Panc1 (cell line): ENCODE results near the gene MAPK8IP3. TPM values are rescaled to one million over a fixed set of nuclear protein-coding genes. Genes with fewer than 3 reads are reported as not detected.

Experiments
- ATAC-seq: fragments of 200-7000 bp; cut with Tn5 transposase; 2 replicates; pipeline ENCODE4 v1.9.1; 2020; ENCODE audit warnings: mild to moderate bottlenecking, moderate library complexity
- BruUV-seq: library from RNA; stranded (reverse); fragments of 400-500 nt; replicated peaks from 2 replicates; lab custom pipeline; 2021; lab: Mats Ljungman, UMichigan
- CTCF ChIA-PET: fragments of 300-600 bp; sonication (Branson Sonifier 250); formaldehyde crosslinking; loops from one replicate; lab custom pipeline; 2022; ENCODE audit warnings: antibody characterized with exemption; lab: Charles Lee
- POLR2A ChIA-PET: fragments of 300-600 bp; sonication (Branson Sonifier 250); formaldehyde crosslinking; loops from one replicate; lab custom pipeline; 2022; ENCODE audit warnings: antibody characterized with exemption; lab: Charles Lee
- DNase-seq: peaks from one replicate; pipeline ENCODE4 v3.0.0-alpha.2; 2010; ENCODE audit warnings: low read depth, low spot score
- H3K27ac ChIP-seq: 2 replicates; pipeline ENCODE4 v1.5.1; 2011; ENCODE audit warnings: mild to moderate bottlenecking, low read length, inconsistent platforms
- H3K27me3 ChIP-seq: fragments of 200-500 bp; sonication (Bioruptor generic); 2 replicates; pipeline ENCODE4 v1.6.0; 2014; ENCODE audit warnings: low read length, inconsistent platforms; ENCODE audit not compliant: control insufficient read depth, insufficient read depth
- H3K36me3 ChIP-seq: fragments of 200-500 bp; sonication (Bioruptor generic); 2 replicates; pipeline ENCODE4 v1.5.1; 2014; ENCODE audit warnings: inconsistent platforms, mild to moderate bottlenecking, low read length, moderate library complexity; ENCODE audit not compliant: control insufficient read depth, insufficient read depth
- H3K4me1 ChIP-seq: 2 replicates; pipeline ENCODE4 v1.5.1; 2011; ENCODE audit warnings: inconsistent platforms, mild to moderate bottlenecking, low read length, moderate library complexity; ENCODE audit not compliant: control insufficient read depth, insufficient read depth
- H3K4me3 ChIP-seq, 2 experiments: 2 replicates each; pipeline ENCODE4 v1.5.1; 2011 to 2012; ENCODE audit warnings: low read depth in 2 of 2, low read length in 2 of 2, mild to moderate bottlenecking in 2 of 2, inconsistent platforms in 1 of 2, moderate library complexity in 1 of 2
- H3K9me3 ChIP-seq: fragments of 200-500 bp; sonication (Bioruptor generic); 2 replicates; pipeline ENCODE4 v1.5.1; 2014; ENCODE audit warnings: low read depth, mild to moderate bottlenecking, inconsistent platforms, low read length, moderate library complexity; ENCODE audit not compliant: control insufficient read depth, insufficient read depth
- CTCF ChIP-seq: fragments of 450-650 bp; IDR thresholded peaks from 2 replicates; pipeline ENCODE4 v1.5.1; 2017; ENCODE audit warnings: mild to moderate bottlenecking
- POLR2AphosphoS5 ChIP-seq: IDR thresholded peaks from 2 replicates; pipeline ENCODE4 v1.6.1; 2012; ENCODE audit warnings: mild to moderate bottlenecking, low read depth, low read length, moderate library complexity
- REST ChIP-seq, 2 experiments: IDR thresholded peaks; 2 replicates each; pipeline ENCODE4 v1.6.1; 2011 to 2012; ENCODE audit warnings: low read depth in 2 of 2, control low read depth in 1 of 2, low read length in 1 of 2, mild to moderate bottlenecking in 1 of 2, moderate library complexity in 1 of 2; ENCODE audit not compliant: insufficient read depth in 1 of 2
- SIN3A ChIP-seq: IDR thresholded peaks from 2 replicates; pipeline ENCODE4 v1.6.1; 2012; ENCODE audit warnings: low read depth, mild to moderate bottlenecking, low read length, moderate library complexity, borderline replicate concordance; ENCODE audit not compliant: insufficient read depth
- TCF7L2 ChIP-seq: IDR thresholded peaks from 2 replicates; pipeline ENCODE4 v1.6.1; 2011; ENCODE audit warnings: mild to moderate bottlenecking, low read depth, low read length, inconsistent platforms
- in situ Hi-C: cut with HindIII; loops from 2 replicates; pipeline ENCODE4 v1.10.0; 2016; ENCODE audit warnings: low sequenced_read_pairs, low pct_unique_long_range_greater_than_20kb
- intact Hi-C: fragments of 100-400 bp; cut with micrococcal nuclease; formaldehyde crosslinking; loops from one replicate; pipeline ENCODE4 v1.10.0; 2022; ENCODE audit not compliant: unreplicated experiment
- total RNA-seq: library from RNA; stranded (reverse); gene quantifications from one replicate; pipeline ENCODE4 v1.2.1, GENCODE V29; 2021; ENCODE audit not compliant: unreplicated experiment

Gene MAPK8IP3
- total RNA-seq, 1 experiment from 2014 or later = 108 TPM

GRCh38 chr16:1817276-1817589 is 111.2 kb downstream of the MAPK8IP3 start:
- peaks cover 5% of the 10 kb centered on the region; the same call in 1 of the 2 replicates for H3K4me1 ChIP-seq
- no peak for TF ChIP-seq POLR2AphosphoS5
- no peak for TF ChIP-seq CTCF
- no peak for TF ChIP-seq REST (IDR thresholded peaks at IDR 0.05; ENCODE audit: insufficient read depth in 1 of 2, low read depth in 2 of 2, low read length in 1 of 2)
- TF ChIP-seq SIN3A = no peak
- no peak for TF ChIP-seq TCF7L2
- ChIA-PET POLR2A (no interaction called here), CTCF (no interaction called here)
- H3K4me3 ChIP-seq = no peak overlapping the region
- in situ Hi-C loops = no loop called here
- intact Hi-C loops = no loop called here
- ATAC-seq (no peak), DNase-seq (no peak)
- H3K27ac ChIP-seq = no peak overlapping the region
- H3K36me3 ChIP-seq = no peaks in the 10 kb centered on the region
- BruUV-seq = no TSS peak
- H3K27me3 ChIP-seq = no peaks in the 10 kb centered on the region
- no peaks in the 10 kb centered on the region for H3K9me3 ChIP-seq

- no TSS peak for BruUV-seq
These were observed 111.7 kb downstream of the MAPK8IP3 start for GRCh38 chr16:1817716-1818115.

More at GRCh38 chr16:1817716-1818115, 111.7 kb downstream of the MAPK8IP3 start:
- intact Hi-C loops = no loop called here
- no peaks in the 10 kb centered on the region for H3K9me3 ChIP-seq
- ATAC-seq = peak; percentile 4; the same call in 1 of the 2 replicates
- POLR2A ChIA-PET = no interaction called here
- TF ChIP-seq REST (IDR thresholded peaks at IDR 0.05; ENCODE audit: insufficient read depth in 1 of 2, low read depth in 2 of 2, low read length in 1 of 2) (no peak), POLR2AphosphoS5 (no peak), TCF7L2 (no peak), CTCF (no peak), SIN3A (no peak)
- no peaks in the 10 kb centered on the region for H3K27me3 ChIP-seq
- H3K36me3 ChIP-seq = no peaks in the 10 kb centered on the region
- H3K27ac ChIP-seq = no peak overlapping the region
- DNase-seq = no peak
- H3K4me1 ChIP-seq = peaks cover 2% of the 10 kb centered on the region; the same call in 1 of the 2 replicates
- no peak overlapping the region for H3K4me3 ChIP-seq
- in situ Hi-C loops = no loop called here
- CTCF ChIA-PET = no interaction called here
